ENCODE results near the gene ACVR1C. TPM values are rescaled to one million over a fixed set of nuclear protein-coding genes. Genes with fewer than 3 reads are reported as not detected.
A peak's percentile ranks its signal among the peaks of the same experiment; 100 is the strongest.

Gene ACVR1C
- total RNA-seq, 8 experiments from 2014 or later = 0.08 to 0.93 (median 0.17) TPM

- WGBS, 10 experiments = 26 to 96% (median 77%) methylated on average over 3 to 4 of the region's 4 CpGs
- in situ Hi-C loops (cut with MboI; ENCODE audit: low pct_unique_long_range_greater_than_20kb in 2 of 9, low sequenced_read_pairs in 9 of 9, unreplicated experiment in 9 of 9) = loop anchor here in 2 of 9 experiments (25.0 kb wide), 1 partner anchor 526 kb away; no protein-coding TSS in a partner anchor
- no peak overlapping the region for H3K27ac ChIP-seq
- ATAC-seq (replicated peaks in 6 of 8) = no peak
- no peak overlapping the region for H3K4me3 ChIP-seq
- H3K4me1 ChIP-seq (replicated peaks in 1 of 2) = no peaks in the 10 kb centered on the region
Observed at GRCh38 chr2:157486596-157487270, 141.9 kb downstream of the ACVR1C start.

GRCh38 chr2:157480182-157480961 is 148.3 kb downstream of the ACVR1C start:
- Histone ChIP-seq H3K4me1 (replicated peaks in 1 of 2) (no peaks in the 10 kb centered on the region), H3K27ac (no peak overlapping the region), H3K4me3 (no peak overlapping the region)
- in situ Hi-C loops (cut with MboI; ENCODE audit: low pct_unique_long_range_greater_than_20kb in 2 of 9, low sequenced_read_pairs in 9 of 9, unreplicated experiment in 9 of 9) = loop anchor here in 2 of 9 experiments (25.0 kb wide), 1 partner anchor 532 kb away; no protein-coding TSS in a partner anchor
- 0 to 83% (median 63%) methylated on average over 1 to 2 of the region's 3 CpGs; no CpG with 5 or more reads in 6 of the 10 experiments for WGBS, 10 experiments
- peak in 2 of 8 experiments; percentile 75 to 82 for ATAC-seq (replicated peaks in 6 of 8)

- H3K27ac ChIP-seq = no peak overlapping the region
- WGBS, 10 experiments = 73 to 95% (median 88%) methylated on average over 1 to 7 of the region's 7 CpGs; no CpG with 5 or more reads in 1 of the 10 experiments
- no peaks in the 10 kb centered on the region for H3K4me1 ChIP-seq (replicated peaks in 1 of 2)
- no peak overlapping the region for H3K4me3 ChIP-seq
- no peak for ATAC-seq (replicated peaks in 6 of 8)
- in situ Hi-C loops (cut with MboI; ENCODE audit: low pct_unique_long_range_greater_than_20kb in 2 of 9, low sequenced_read_pairs in 9 of 9, unreplicated experiment in 9 of 9) = loop anchor here in 2 of 9 experiments (25.0 kb wide), 1 partner anchor 533 kb away; no protein-coding TSS in a partner anchor
Observed at GRCh38 chr2:157479081-157480027, 149.3 kb downstream of the ACVR1C start.

GRCh38 chr2:157477919-157478318 is 150.7 kb downstream of the ACVR1C start:
- in situ Hi-C loops (cut with MboI; ENCODE audit: low pct_unique_long_range_greater_than_20kb in 2 of 9, low sequenced_read_pairs in 9 of 9, unreplicated experiment in 9 of 9) = loop anchor here in 2 of 9 experiments (25.0 kb wide), 1 partner anchor 534 kb away; no protein-coding TSS in a partner anchor
- ATAC-seq (replicated peaks in 6 of 8) = no peak
- Histone ChIP-seq H3K27ac (no peak overlapping the region), H3K4me1 (replicated peaks in 1 of 2) (no peaks in the 10 kb centered on the region), H3K4me3 (no peak overlapping the region)

GRCh38 chr2:157476953-157477709 is 151.5 kb downstream of the ACVR1C start:
- no peak for ATAC-seq (replicated peaks in 6 of 8)
- in situ Hi-C loops (cut with MboI; ENCODE audit: low pct_unique_long_range_greater_than_20kb in 2 of 9, low sequenced_read_pairs in 9 of 9, unreplicated experiment in 9 of 9) = loop anchor here in 2 of 9 experiments (25.0 kb wide), 1 partner anchor 535 kb away; no protein-coding TSS in a partner anchor
- Histone ChIP-seq H3K4me3 (no peak overlapping the region), H3K27ac (no peak overlapping the region), H3K4me1 (replicated peaks in 1 of 2) (no peaks in the 10 kb centered on the region)

Other genes starting within 250 kb of the ACVR1C start
- gene CYTIP, start 184.8 kb downstream of the ACVR1C start, total RNA-seq = under 1 TPM in 2 of 8 experiments, not detected in 6; 0.07 to 0.52 TPM
- 10 to 100 TPM in 7 of 8 experiments, 1 to 10 TPM in 1; 3.1 to 32.9 (median 12.7) TPM for gene ACVR1, start 247.5 kb upstream of the ACVR1C start, total RNA-seq

Measured in motor neuron (in vitro differentiated cells).